KMS-11 (cell line): ENCODE measurements around the gene PLA2G12B.

Source experiments
- H2AFZ ChIP-seq: fragments of 200-600 bp; sonication (generic); 2 replicates; pipeline ENCODE4 v1.6.1; 2016; ENCODE audit warnings: antibody characterized with exemption, mixed run types, low read depth
- H3K27ac ChIP-seq: fragments of 200-600 bp; sonication (generic); 2 replicates; pipeline ENCODE4 v1.6.1; 2016; ENCODE audit warnings: mild to moderate bottlenecking, mixed run types
- H3K27me3 ChIP-seq: fragments of 200-600 bp; sonication (generic); 2 replicates; pipeline ENCODE4 v1.6.1; 2017; ENCODE audit warnings: mild to moderate bottlenecking, low read depth, mixed run types, moderate library complexity; ENCODE audit not compliant: insufficient read depth
- H3K36me3 ChIP-seq: fragments of 200-600 bp; sonication (generic); 2 replicates; pipeline ENCODE4 v1.6.1; 2017; ENCODE audit warnings: mild to moderate bottlenecking, mixed run types; ENCODE audit not compliant: insufficient read depth
- H3K4me1 ChIP-seq: fragments of 200-600 bp; sonication (generic); 2 replicates; pipeline ENCODE4 v1.6.1; 2016; ENCODE audit warnings: mild to moderate bottlenecking, low read depth, mixed run types; ENCODE audit not compliant: poor library complexity, severe bottlenecking
- H3K4me2 ChIP-seq: fragments of 200-600 bp; sonication (generic); 2 replicates; pipeline ENCODE4 v1.7.0; 2016; ENCODE audit warnings: mild to moderate bottlenecking, mixed run types
- H3K4me3 ChIP-seq: fragments of 200-600 bp; sonication (generic); IDR thresholded peaks from 2 replicates; pipeline ENCODE4 v1.6.1; 2017; ENCODE audit warnings: low read depth, low read length, mixed read lengths; ENCODE audit not compliant: insufficient read depth
- H3K79me2 ChIP-seq: fragments of 200-600 bp; sonication (generic); 2 replicates; pipeline ENCODE4 v1.6.1; 2016; ENCODE audit warnings: low read depth, mixed run types; ENCODE audit not compliant: insufficient read depth
- H3K9ac ChIP-seq: fragments of 200-600 bp; sonication (generic); 2 replicates; pipeline ENCODE4 v1.6.1; 2016; ENCODE audit warnings: mild to moderate bottlenecking, mixed run types
- H4K20me1 ChIP-seq: fragments of 200-600 bp; sonication (generic); 2 replicates; pipeline ENCODE4 v1.6.1; 2016; ENCODE audit warnings: mild to moderate bottlenecking, mixed run types; ENCODE audit not compliant: insufficient read depth
- TF ChIP-seq, protein P1 (sequence below): fragments of 200-600 bp; sonication (generic); conservative IDR thresholded peaks from 2 replicates; pipeline ENCODE4 v1.6.1; 2017; ENCODE audit warnings: low read depth, mild to moderate bottlenecking, antibody characterized with exemption, low read length, moderate library complexity, mixed read lengths

Gene PLA2G12B

DNA sequence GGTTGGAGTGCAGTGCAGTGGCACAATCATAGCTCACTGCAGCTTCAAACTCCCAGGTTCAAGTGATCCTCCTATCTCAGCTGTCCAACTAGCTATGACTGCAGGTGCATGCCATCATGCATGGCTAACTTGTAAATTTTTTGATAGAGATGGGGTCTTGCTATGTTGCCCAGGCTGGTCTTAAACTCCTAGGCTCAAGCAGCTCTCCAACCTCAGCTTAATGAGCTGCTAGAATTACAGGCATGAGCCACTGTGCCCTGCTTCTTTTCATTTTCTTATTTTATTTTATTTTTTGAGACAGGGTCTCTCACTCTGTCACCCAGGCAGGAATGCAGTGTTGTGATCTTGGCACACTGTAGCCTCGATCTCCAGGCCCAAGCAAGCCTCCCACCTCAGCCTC, 7.6 kb downstream of the PLA2G12B start:
- Histone ChIP-seq H4K20me1 (no peaks in the 10 kb centered on the region), H3K27ac (no peak overlapping the region), H2AFZ (no peak overlapping the region), H3K36me3 (no peaks in the 10 kb centered on the region), H3K4me3 (no peak overlapping the region), H3K79me2 (no peaks in the 10 kb centered on the region), H3K4me2 (no peak overlapping the region), H3K9ac (no peak overlapping the region), H3K27me3 (no peaks in the 10 kb centered on the region), H3K4me1 (no peaks in the 10 kb centered on the region)
- TF ChIP-seq, protein P1, sequence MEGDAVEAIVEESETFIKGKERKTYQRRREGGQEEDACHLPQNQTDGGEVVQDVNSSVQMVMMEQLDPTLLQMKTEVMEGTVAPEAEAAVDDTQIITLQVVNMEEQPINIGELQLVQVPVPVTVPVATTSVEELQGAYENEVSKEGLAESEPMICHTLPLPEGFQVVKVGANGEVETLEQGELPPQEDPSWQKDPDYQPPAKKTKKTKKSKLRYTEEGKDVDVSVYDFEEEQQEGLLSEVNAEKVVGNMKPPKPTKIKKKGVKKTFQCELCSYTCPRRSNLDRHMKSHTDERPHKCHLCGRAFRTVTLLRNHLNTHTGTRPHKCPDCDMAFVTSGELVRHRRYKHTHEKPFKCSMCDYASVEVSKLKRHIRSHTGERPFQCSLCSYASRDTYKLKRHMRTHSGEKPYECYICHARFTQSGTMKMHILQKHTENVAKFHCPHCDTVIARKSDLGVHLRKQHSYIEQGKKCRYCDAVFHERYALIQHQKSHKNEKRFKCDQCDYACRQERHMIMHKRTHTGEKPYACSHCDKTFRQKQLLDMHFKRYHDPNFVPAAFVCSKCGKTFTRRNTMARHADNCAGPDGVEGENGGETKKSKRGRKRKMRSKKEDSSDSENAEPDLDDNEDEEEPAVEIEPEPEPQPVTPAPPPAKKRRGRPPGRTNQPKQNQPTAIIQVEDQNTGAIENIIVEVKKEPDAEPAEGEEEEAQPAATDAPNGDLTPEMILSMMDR = no peak

DNA sequence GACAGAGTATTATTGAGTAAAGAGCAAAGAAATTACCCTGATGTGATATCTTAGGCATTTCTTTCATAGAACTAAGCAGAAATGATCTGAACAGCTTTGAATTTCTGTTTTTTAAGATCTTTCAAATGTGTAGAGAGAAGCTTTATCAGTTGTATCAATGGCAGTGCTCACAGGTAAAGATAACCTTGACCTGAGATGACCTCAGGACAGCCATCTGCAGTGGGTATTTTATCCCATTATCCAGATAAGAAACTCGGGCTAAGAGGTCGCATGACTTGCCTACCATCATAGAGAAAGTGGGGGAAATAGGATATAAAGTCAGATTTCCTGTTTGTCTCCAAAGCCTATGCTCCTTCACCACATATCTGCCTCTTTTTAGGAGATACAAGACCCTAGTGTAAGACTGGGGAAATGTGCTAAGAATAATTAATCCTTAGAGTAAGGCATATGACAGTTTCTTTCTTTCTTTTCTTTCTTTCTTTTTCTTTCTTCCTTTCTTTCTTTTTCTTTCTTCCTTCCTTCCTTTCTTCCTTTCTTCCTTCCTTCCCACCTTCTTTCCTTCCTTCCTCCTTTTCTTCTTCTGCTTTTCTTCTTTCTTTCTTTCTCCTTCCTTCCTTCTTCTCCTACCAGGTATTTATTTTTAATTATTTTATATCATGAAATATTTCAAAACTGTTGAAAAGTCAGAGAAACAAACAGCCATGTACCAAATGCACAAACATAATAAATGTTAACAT, 10.9 kb downstream of the PLA2G12B start:
- H4K20me1 ChIP-seq = no peaks in the 10 kb centered on the region
- H3K27me3 ChIP-seq = no peaks in the 10 kb centered on the region
- H3K4me3 ChIP-seq = no peak overlapping the region
- H3K36me3 ChIP-seq = no peaks in the 10 kb centered on the region
- H3K27ac ChIP-seq = no peak overlapping the region
- TF ChIP-seq, protein P1 = no peak
- H3K9ac ChIP-seq = no peak overlapping the region
- no peak overlapping the region for H2AFZ ChIP-seq
- no peak overlapping the region for H3K4me2 ChIP-seq
- H3K4me1 ChIP-seq = no peaks in the 10 kb centered on the region
- no peaks in the 10 kb centered on the region for H3K79me2 ChIP-seq

- no peaks in the 10 kb centered on the region for H3K36me3 ChIP-seq
- no peaks in the 10 kb centered on the region for H3K4me1 ChIP-seq
- no peaks in the 10 kb centered on the region for H3K27me3 ChIP-seq
- H2AFZ ChIP-seq = no peak overlapping the region
- H4K20me1 ChIP-seq = no peaks in the 10 kb centered on the region
- no peak overlapping the region for H3K27ac ChIP-seq
- TF ChIP-seq, protein P1 = no peak
- no peak overlapping the region for H3K4me3 ChIP-seq
- no peaks in the 10 kb centered on the region for H3K79me2 ChIP-seq
- no peak overlapping the region for H3K4me2 ChIP-seq
- H3K9ac ChIP-seq = no peak overlapping the region
Observed at GRCh38 chr10:72935361-72935760, 19.2 kb downstream of the PLA2G12B start.

DNA sequence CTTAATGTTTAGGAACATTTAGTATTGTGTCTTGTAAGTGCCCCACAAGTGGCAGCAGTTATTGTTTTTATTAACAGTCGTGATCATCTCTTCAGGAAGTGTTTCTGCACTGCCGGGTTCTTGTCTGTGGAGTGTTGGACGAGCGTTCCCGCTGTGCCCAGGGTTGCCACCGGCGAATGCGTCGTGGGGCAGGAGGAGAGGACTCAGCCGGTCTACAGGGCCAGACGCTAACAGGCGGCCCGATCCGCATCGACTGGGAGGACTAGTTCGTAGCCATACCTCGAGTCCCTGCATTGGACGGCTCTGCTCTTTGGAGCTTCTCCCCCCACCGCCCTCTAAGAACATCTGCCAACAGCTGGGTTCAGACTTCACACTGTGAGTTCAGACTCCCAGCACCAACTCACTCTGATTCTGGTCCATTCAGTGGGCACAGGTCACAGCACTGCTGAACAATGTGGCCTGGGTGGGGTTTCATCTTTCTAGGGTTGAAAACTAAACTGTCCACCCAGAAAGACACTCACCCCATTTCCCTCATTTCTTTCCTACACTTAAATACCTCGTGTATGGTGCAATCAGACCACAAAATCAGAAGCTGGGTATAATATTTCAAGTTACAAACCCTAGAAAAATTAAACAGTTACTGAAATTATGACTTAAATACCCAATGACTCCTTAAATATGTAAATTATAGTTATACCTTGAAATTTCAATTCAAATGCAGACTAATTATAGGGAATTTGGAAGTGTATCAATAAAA, 22.2 kb downstream of the PLA2G12B start:
- Histone ChIP-seq H3K27ac (no peak overlapping the region), H3K4me1 (no peaks in the 10 kb centered on the region), H3K9ac (no peak overlapping the region), H3K79me2 (no peaks in the 10 kb centered on the region), H3K27me3 (no peaks in the 10 kb centered on the region), H3K36me3 (no peaks in the 10 kb centered on the region), H2AFZ (no peak overlapping the region), H4K20me1 (no peaks in the 10 kb centered on the region), H3K4me2 (no peak overlapping the region), H3K4me3 (no peak overlapping the region)
- TF ChIP-seq, protein P1 = no peak
